Activated T-helper 1 cell treated with Interleukin-2 at 50 U/mL for 16 hours (primary cell): Measurements from ENCODE around the gene SAT1.

ENCODE experiments used
- DNase-seq: peaks from one replicate; pipeline ENCODE4 v3.0.0-alpha.2; 2020; ENCODE audit warnings: low read depth

SAT1 gene

DNA sequence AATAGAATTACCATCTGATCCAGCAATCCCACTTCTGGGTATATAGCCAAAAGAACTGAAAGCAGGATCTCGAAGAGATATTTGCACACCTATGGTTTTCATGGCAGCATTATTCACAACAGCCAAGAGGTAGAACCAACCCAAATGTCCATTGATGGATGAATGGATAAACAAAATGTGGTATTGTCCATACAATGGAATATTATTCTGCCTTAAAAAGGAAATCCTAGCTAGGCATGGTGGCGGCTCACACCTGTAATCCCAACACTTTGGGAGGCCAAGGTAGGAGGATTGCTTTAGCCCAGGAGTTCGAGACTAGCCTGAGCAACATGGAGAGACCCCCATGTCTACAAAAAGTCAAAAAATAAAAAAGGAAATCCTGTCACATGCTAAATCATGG, 27.3 kb downstream of the SAT1 start:
- no peak for DNase-seq

DNA sequence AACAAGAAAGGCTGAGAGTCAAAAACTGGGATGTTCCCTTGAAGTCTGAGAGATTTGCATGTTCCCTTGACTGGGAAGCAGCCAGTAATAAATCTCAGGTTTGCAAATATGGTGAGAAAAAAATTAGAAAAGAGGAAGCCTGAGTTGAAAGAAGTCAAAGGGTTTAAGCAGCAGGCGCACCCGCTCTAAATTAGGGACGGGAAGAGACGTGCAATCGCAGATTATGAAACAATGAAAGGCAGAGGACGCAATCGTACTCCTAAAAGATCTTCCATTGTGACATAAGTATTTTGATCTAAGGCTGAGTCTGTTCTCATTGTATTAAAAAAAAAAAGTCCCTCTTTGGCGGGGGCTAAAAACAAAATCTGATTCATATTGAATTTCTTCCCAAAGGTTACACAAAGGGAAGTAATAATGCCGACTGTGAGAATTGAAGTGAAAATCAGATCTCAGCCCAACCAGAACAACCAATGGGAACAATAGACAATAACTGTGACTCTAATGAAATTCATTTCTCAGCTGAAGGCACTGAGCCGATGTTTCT, 28.2 kb downstream of the SAT1 start:
- DNase-seq = no peak

DNA sequence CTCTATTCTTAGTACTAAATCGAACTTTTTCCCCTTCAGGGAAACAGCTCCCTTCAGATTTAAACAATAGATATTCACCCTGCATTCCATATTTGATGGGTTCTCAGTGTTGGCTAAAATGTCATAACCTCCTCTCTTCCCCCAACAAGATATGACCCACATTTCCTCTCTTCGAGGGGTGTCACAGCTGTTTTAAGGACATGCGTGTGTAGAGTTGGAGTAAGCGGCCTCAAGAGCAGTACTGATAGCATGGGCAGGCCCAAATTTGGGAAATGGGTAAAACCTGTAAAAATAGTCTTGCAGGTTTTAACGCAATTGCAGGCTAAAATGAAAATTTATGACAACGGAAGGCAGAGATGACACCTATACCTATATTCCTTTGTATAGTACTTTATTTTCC, 28.7 kb downstream of the SAT1 start:
- DNase-seq = no peak

DNA sequence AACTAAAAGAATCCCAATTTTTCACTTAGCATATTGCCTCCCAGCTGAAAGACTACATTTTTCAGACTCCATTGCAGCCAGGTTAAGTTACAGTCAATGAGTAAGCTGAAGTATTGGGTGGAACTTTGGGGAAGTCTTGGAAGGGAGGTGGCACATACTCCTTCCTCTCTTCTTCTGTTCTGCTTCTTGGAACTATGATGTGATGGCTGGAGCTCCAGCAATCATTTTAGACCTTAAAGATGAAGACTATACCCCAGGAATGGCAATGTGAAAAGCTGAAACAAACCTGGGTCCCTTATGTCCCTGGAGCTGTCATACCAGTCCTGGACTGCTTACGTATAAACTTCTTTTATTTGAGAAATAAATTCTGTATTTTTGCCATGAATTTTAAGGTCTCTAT, 30.8 kb downstream of the SAT1 start:
- DNase-seq = no peak

DNA sequence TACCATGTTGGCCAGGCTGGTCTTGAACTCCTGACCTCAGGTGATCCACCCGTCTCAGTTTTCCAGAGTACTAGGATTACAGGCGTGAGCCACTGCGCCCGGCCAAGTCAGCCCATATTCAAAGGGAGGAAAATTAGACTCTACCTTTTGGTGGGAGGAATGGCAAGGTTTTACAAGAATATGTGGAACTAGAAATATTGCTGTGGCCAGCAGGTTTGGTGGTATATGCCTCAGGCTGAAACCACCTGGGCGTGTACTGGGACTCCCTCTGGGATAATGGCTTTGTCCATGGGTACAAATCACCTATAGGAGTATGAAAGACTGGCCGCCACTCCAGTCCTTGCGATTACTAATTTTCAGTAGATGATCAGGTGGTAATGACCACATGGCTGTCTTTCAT, 32.4 kb downstream of the SAT1 start:
- DNase-seq = no peak

DNA sequence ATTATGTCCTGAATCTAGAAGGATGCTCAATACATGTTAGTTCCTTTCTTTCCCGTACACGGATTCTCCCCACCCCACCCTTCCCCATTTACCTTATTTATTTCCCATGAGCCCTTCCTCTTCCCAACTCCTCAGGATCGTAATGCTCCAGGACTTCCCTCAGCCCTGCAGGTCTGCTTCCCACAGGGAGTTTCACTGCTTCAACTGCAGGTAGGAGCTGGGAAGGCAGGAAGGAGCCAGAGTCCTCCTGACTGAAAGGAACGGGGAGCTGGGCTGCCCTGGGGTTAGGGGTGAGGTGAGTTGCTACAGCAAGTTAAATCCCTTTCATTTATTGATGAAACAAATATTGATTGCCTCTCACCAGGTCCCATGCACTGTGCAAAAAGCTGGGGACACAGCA, 33.2 kb downstream of the SAT1 start:
- DNase-seq = no peak

DNA sequence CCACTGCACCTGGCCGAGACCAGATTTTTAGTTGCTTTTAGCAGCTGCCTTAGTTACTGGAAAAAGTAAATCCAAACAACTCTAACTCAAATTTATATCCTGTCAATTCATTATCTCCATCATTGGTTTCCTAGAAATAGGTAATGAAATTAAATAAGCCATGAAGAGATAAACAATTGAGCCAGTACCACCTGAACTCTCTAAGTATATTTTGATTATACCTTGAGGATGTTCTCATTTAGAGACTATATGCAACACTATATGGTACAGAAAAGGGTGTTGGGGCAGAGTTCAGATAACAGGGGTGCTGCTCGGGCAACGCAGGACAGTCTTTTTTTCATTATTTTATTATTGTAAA, 35.0 kb downstream of the SAT1 start:
- DNase-seq = no peak

DNA sequence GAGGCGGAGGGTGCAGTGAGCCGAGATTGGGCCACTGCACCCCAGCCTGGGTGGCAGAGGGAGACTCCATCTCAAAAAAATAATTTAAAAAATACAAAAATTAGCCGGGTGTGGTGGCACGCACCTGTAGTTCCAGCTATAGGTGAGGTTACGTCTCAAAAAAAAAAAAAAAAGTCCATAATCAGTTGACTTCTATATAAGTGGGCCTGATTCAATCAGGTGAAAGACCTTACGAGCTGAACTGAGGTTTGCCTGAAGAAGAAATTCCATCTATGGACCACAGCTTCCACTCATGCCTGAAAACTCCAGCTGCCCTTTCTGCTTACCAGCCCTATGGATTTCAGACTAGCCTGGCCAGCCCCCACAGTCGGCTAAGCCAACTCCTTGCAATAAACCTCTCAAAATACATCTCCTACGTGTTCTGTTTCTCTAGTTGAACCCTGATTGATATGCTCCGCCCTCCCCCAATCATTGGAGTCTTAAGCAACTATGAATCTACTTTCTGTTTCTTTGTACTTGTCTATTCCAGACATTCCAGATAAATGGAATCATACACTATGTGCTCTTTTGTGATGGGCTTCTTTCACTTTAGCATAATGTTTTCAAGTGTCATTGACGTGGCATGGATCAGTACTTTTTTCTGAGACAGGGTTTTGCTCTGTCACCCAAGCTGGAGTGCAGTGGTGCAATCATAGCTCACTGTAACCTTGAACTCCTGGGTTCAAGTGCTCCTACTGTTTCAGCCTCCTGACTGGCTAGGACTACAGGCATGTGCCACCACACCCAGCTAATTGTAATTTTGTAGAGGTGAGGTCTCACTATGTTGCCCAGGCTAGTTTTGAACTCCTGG, 36.6 kb downstream of the SAT1 start:
- no peak for DNase-seq

DNA sequence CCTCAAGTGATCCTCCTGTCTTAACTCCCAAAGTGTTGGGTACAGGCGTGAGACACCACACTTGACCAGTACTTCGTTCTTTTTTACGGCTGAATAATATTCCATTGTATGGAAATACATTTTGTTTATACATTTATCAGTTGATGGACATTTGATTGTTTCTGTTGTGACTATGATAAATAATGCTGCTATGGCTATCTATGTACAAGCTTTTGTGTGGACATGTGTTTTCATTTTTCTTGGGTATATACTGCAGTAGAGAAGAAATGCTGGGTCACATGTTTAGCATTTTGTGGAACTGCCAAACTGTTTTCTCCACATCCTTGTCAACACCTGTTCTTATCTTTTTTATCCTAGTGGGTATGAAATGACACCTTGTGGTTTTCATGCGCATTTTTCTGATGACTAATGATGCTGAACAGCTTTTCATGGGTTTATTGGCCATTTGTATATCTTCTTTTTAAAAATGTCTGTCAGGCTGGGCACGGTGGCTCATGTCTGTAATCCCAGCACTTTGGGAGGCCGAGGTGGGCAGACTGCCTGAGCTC, 37.3 kb downstream of the SAT1 start:
- no peak for DNase-seq

DNA sequence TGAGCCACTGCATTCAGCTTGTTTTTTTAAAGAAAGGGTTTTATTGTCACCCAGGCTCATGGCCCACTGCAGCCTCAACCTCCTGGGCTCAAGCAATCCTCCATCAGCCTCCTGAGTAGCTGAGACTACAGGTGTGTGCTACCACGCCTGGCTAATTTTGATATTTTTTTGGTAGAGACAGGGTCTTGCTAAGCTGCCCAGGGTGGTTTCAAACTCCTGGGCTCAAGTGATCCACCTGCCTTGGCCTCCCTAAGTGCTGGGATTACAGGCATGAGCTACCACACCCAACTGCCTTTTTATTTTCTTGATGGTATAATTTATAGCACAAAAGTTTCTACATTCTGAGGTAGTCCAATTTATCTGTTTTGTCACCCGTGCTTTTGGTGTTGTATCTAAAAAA, 38.9 kb downstream of the SAT1 start:
- no peak for DNase-seq

DNA sequence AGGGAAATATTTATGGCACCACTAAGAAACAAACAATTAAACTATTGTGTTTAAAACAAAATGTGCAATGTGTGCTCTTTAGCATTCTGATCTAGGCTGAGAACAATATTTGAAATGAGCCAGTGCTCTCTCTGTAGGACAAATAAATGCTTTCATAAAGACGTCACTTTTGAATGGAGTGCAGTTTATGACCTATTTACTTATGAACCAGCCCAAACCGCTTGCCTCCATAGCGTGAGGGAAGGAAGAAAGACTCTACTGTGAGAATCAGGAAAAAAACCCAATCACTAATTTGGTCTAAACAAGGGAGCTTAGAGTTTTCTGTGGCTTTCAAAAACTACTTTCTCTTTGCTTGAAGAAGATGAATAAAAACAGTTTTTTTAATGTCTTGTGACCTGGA, 39.4 kb downstream of the SAT1 start:
- DNase-seq = no peak

DNA sequence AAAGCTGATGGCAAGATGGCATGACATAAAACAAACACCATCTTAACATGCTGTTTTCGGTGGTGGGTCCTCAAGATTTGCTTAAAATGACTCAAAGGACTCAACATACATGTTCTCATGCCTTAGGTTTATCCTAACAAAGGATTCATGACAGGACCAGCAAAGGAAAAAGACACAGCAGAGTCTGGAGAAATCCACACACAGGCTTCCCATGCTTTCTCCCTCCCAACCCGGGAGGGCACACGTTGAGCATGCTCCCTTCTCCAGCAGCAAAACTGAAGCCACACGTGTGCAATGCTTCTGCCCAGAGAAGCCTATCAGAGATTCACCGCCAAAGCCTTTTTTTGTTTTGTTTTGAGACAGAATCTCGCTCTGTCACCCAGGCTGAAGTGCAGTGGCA, 39.9 kb downstream of the SAT1 start:
- no peak for DNase-seq

DNA sequence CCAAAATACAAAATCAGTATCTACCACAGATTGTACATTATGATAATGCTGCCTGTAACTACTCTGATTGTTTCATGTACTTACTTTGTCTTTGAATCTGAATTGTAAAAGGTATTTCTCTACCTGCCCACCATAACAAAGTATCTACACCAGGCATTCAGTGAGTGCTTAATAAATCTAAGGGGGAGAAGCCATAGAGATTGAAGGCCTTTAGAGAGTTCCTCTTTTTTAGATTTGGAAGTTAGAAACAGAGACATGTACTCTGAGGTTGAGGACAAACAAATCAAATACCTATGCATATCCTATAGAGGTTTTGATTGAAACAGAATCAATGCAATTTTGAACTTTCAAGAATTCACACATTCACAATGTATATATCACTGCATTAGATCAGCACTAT, 42.7 kb downstream of the SAT1 start:
- DNase-seq = no peak

DNA sequence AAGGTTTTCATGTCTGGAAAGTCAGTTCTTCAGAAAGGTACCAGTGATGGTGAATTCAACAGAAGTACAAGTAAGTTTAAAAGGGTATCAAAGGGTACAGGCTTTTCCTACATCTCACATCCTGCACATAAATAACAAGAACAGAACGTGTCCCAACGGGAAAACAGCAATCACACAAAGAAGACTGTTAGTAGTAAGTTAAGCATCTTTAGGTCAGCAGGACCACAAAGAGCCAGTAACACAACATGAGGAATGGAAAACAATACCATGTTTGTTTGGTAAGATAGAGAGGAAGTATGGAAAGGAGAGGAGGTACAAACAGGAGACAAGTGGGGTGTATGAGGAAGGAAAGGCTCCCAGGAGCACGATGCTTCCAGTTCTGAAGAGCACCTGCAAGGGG, 43.2 kb downstream of the SAT1 start:
- DNase-seq = no peak

DNA sequence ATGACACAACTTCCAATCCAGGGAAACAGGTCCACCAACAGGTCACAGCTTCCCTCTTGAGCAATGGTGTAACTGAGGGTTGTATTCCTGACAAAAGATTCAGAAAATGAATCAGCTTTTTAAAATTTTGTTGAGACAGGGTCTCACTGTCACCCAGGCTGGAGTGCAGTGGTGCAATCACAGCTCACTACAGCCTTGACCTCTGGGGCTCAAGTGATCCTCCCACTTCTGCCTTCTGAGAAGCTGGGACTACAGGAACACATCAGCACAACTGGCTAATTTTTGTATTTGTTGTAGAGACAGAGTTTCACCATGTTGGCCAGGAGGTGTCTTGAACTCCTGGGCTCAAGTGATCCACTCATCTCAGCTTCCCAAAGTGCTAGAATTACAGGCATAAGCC, 43.7 kb downstream of the SAT1 start:
- DNase-seq = no peak

DNA sequence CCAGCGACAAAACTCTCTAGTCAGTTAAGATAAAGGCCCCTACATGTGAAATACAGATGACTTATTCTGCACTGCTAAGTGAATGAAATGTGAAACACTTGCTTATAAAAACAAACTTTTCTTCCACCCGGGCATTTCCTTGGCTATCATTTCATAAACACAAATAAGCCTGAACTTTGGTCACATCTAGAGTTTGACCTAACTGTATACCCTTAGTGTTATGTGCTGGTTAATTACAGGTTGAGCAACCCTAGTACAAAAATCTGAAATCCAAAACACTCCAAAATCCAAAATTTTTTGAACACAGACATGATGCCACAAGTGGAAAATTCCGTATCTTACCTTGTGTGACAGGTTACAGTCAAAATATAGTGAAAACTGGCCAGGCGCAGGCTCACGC, 45.9 kb downstream of the SAT1 start:
- DNase-seq = no peak

DNA sequence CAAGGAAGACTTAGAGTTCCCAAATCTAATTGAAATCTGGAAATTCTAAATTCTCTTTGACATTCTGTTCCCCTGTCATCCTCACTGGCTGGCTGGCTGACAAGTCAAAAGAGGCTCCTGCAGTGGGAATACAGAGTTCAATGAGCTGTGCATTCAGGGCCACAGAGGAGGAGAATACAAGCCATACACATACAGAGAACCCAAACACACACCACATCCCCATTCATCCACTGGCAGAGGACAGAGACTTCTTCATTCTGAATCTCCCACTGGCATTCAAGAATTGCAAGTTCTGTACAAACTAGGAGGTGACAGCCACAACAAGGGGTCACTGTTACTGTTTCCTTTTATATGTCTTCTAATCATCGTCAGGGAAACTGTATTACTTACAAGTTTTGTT, 49.7 kb downstream of the SAT1 start:
- DNase-seq = no peak
